Fibroblast of mammary gland (primary cell): Measurements from ENCODE around the gene SLC12A2.

Experiments
- DNase-seq: peaks from one replicate; pipeline ENCODE4 v3.0.0-alpha.2; 2010; ENCODE audit warnings: low read depth
- H3K4me3 ChIP-seq: 2 replicates; pipeline ENCODE4 v1.5.1; 2011; ENCODE audit warnings: low read depth, mild to moderate bottlenecking, low read length, moderate library complexity; ENCODE audit not compliant: control insufficient read depth
- CTCF ChIP-seq: conservative IDR thresholded peaks from 2 replicates; pipeline ENCODE4 v1.5.1; 2011; ENCODE audit warnings: low read depth, low read length, inconsistent platforms; ENCODE audit not compliant: control insufficient read depth, insufficient read depth

Gene SLC12A2

GRCh38 chr5:128053291-128053954 is 30.1 kb upstream of the SLC12A2 start:
- TF ChIP-seq CTCF = no peak
- DNase-seq = peak; percentile 5
- no peak overlapping the region for H3K4me3 ChIP-seq

GRCh38 chr5:128060644-128061385 is 22.8 kb upstream of the SLC12A2 start:
- H3K4me3 ChIP-seq = no peak overlapping the region
- DNase-seq = no peak
- TF ChIP-seq CTCF = no peak

GRCh38 chr5:128062172-128062746 is 21.3 kb upstream of the SLC12A2 start:
- TF ChIP-seq CTCF = no peak
- DNase-seq = peak; percentile 67
- H3K4me3 ChIP-seq = no peak overlapping the region

DNA sequence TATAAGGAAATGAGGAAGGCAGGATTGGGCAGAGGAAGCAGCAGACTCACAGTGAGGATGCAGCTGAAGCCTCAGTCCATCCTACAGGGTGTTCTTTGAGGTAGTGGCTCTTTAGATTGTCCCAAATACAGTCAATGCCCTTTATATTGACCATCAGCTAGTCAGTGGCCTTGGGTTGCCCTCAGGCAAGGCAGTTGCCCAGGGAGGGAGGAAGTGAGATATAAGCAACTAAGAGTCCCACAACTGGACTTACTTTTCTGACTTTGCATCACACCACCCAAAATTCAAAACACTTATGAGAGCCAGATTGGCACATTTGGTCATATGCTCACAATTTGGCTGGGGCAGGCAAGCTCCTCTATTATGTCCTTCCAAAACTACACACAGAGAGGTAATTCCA is 9.4 kb upstream of the SLC12A2 start:
- H3K4me3 ChIP-seq = no peak overlapping the region
- no peak for DNase-seq
- TF ChIP-seq CTCF = no peak

- H3K4me3 ChIP-seq = no peak overlapping the region
- DNase-seq = no peak
- TF ChIP-seq CTCF = no peak
Measured at GRCh38 chr5:128074953-128075352, 8.6 kb upstream of the SLC12A2 start.

DNA sequence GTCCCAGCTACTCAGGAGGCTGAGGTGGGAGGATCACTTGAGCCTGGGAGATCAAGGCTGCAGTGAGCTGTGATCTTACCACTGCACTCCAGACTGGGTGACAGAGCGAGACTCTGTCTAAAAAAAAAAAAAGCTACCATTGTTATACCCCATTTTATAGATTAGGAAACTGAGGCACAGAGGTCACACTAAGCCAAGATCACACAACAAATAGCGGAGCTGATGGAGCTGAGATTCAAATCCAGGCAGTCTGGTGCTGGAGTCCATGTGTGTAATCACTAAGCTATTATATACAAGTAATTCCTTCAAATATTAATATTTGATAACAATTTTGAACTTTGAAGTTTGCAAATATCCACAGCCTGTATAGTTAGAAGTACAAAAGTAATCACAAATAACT is 6.0 kb upstream of the SLC12A2 start:
- H3K4me3 ChIP-seq = no peak overlapping the region
- DNase-seq = no peak
- TF ChIP-seq CTCF = no peak
